ENCODE measurements around the gene CAMK2G. TPM values are rescaled to one million over a fixed set of nuclear protein-coding genes. Genes with fewer than 3 reads are reported as not detected.

The CAMK2G gene
- polyA plus RNA-seq (2012; rRNA removed) = 41.4 and 52.2 TPM in 2 replicates
- polyA plus RNA-seq (2012; cell fraction: cytosol; rRNA removed) = 29.0 and 35.7 TPM in 2 replicates
- 103 and 119 TPM in 2 replicates for polyA plus RNA-seq (2012; cell fraction: nucleus; rRNA removed)

DNA sequence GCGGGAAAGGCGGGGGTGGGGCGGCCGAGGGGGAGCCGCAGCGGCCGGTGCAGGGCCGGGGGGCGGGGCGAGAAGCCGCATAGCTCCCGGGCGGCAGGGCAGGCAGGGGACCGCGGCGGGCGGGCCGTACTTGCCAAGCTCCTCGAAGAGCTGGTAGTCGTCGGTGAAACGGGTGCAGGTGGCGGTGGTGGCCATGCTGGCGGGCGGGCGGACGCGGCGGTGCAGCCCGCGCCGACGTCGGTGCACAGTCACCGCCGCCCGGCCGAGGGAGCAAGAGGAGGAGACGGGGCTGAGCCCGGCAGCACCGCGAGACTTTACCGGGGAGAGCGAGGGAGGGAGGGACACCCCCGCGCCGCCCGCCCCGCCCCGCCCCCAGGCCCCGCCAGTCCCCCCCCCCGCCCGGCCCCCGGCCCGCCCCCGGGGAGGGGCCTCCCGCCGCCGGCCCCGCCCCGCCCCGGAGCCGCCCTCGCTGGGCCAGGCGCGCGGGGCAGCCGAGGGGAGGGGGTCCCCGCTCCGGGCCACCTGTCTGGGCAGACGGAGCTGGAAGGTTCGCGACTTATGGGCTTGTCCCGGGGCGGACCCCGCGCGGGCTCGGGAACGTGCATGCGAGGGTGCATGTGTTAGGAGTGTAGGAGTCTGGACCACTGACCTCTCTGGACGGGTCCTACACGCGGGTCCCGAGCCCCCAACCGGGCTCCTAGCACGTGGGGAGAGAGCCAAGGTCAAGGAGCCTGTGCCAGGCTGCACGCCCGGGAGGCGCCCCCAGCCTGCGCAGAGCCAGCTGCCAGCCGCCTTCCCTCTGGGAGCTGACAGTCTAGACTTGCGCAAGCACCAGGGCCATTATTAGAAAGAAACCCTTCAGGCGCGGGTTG lies at the start of gene CAMK2G:
TSS of gene CAMK2G (minus strand) at position 289 of the 872 bp plus-strand sequence. CDS start at position 195, 94 bp downstream.
- Histone ChIP-seq H3K4me2 (peak within 1 kb of the TSS; percentile 88), H3K4me1 (ENCODE audit: control insufficient read depth in 1 of 2, insufficient read depth in 2 of 2, low read depth in 1 of 2, low read length in 1 of 2) (peaks cover 15 to 26% of the 10 kb centered on the region in 2 experiments; a peak in 3 of 4 replicates), H3K9ac (peak within 1 kb of the TSS; percentile 25; the same call in 1 of the 2 replicates), H3K36me3 (replicated peaks in 1 of 2; ENCODE audit: control insufficient read depth in 1 of 2, insufficient read depth in 2 of 2, low read length in 1 of 2) (peaks cover 7 to 26% of the 10 kb centered on the region in 2 experiments), H3K27ac (ENCODE audit: low read depth in 2 of 2, low read length in 1 of 2) (peak within 1 kb of the TSS in 1 of 2 experiments; percentile 74; a peak in 1 of 4 replicates), H2AFZ (ENCODE audit: low read depth) (peak within 1 kb of the TSS; percentile 92; the same call in 1 of the 2 replicates), H3K27me3 (ENCODE audit: insufficient read depth) (no peaks in the 10 kb centered on the region), H3K79me2 (ENCODE audit: insufficient read depth) (peaks cover 34% of the 10 kb centered on the region), H4K20me1 (ENCODE audit: insufficient read depth) (peaks cover 33% of the 10 kb centered on the region), H3K9me2 (no peaks in the 10 kb centered on the region), H3K4me3 (ENCODE audit: low read depth in 2 of 2, low read length in 1 of 2) (peak within 1 kb of the TSS; percentile 64 to 66), H3K9me3 (no peaks in the 10 kb centered on the region), H3F3A (replicated peaks; ENCODE audit: insufficient read depth) (peaks cover 22% of the 10 kb centered on the region)
- POLR2A ChIA-PET = interaction anchor here (2.1 kb wide), 1 partner anchor 12 kb away, joined by 5 read pairs; no protein-coding TSS in a partner anchor
- TF ChIP-seq EP300 (IDR thresholded peaks at IDR 0.05; ENCODE audit: borderline replicate concordance in 1 of 2, low read depth in 1 of 2, low read length in 1 of 2) (peak in 1 of 2 experiments; percentile 36; a peak in 1 of 4 replicates), GATA2 (CRISPR knock-in tag; IDR thresholded peaks at IDR 0.05) (no peak), TAF1 (IDR thresholded peaks at IDR 0.05; ENCODE audit: borderline replicate concordance, low read depth, low read length) (0 out of 2 replicates have a peak, but pooled peaks have one; percentile 46), NFIC (IDR thresholded peaks at IDR 0.05; ENCODE audit: borderline replicate concordance) (no peak), POLR2AphosphoS5 (IDR thresholded peaks at IDR 0.05; ENCODE audit: low read depth, low read length) (no peak), MXI1 (IDR thresholded peaks at IDR 0.05; ENCODE audit: low read depth, low read length) (peak; percentile 53; the same call in 1 of the 2 replicates), EZH2phosphoT487 (IDR thresholded peaks at IDR 0.05; ENCODE audit: borderline replicate concordance, low read depth) (no peak), SIN3A (IDR thresholded peaks at IDR 0.05; ENCODE audit: borderline replicate concordance, low read depth, low read length) (peak; percentile 40; the same call in 1 of the 2 replicates), PBX3 (IDR thresholded peaks at IDR 0.05) (no peak), FOXJ3 (CRISPR knock-in tag; IDR thresholded peaks at IDR 0.05) (no peak), RFX5 (IDR thresholded peaks at IDR 0.05; ENCODE audit: low read length) (no peak), JUND (IDR thresholded peaks at IDR 0.05) (no peak), ZBTB33 (IDR thresholded peaks at IDR 0.05; ENCODE audit: borderline replicate concordance, low read depth) (peak; percentile 94), IRF3 (IDR thresholded peaks at IDR 0.05; ENCODE audit: low read depth, low read length) (no peak), FOXM1 (IDR thresholded peaks at IDR 0.05; ENCODE audit: low read depth) (no peak), TCF12 (IDR thresholded peaks at IDR 0.05) (no peak), USF2 (IDR thresholded peaks at IDR 0.05; ENCODE audit: borderline replicate concordance, low read depth, low read length) (no peak), CHD2 (IDR thresholded peaks at IDR 0.05; ENCODE audit: low read length, partially characterized antibody) (peak; percentile 98), TEAD4 (IDR thresholded peaks at IDR 0.05; ENCODE audit: borderline replicate concordance, insufficient read depth) (no peak), RAD21 (IDR thresholded peaks at IDR 0.05; ENCODE audit: low read length) (no peak)
- TF ChIP-seq, protein P1, sequence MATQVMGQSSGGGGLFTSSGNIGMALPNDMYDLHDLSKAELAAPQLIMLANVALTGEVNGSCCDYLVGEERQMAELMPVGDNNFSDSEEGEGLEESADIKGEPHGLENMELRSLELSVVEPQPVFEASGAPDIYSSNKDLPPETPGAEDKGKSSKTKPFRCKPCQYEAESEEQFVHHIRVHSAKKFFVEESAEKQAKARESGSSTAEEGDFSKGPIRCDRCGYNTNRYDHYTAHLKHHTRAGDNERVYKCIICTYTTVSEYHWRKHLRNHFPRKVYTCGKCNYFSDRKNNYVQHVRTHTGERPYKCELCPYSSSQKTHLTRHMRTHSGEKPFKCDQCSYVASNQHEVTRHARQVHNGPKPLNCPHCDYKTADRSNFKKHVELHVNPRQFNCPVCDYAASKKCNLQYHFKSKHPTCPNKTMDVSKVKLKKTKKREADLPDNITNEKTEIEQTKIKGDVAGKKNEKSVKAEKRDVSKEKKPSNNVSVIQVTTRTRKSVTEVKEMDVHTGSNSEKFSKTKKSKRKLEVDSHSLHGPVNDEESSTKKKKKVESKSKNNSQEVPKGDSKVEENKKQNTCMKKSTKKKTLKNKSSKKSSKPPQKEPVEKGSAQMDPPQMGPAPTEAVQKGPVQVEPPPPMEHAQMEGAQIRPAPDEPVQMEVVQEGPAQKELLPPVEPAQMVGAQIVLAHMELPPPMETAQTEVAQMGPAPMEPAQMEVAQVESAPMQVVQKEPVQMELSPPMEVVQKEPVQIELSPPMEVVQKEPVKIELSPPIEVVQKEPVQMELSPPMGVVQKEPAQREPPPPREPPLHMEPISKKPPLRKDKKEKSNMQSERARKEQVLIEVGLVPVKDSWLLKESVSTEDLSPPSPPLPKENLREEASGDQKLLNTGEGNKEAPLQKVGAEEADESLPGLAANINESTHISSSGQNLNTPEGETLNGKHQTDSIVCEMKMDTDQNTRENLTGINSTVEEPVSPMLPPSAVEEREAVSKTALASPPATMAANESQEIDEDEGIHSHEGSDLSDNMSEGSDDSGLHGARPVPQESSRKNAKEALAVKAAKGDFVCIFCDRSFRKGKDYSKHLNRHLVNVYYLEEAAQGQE (IDR thresholded peaks at IDR 0.05; ENCODE audit: low read depth, low read length) = no peak
- TF ChIP-seq, protein P2, sequence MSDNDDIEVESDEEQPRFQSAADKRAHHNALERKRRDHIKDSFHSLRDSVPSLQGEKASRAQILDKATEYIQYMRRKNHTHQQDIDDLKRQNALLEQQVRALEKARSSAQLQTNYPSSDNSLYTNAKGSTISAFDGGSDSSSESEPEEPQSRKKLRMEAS (IDR thresholded peaks at IDR 0.05; ENCODE audit: low read depth) = 0 out of 2 replicates have a peak, but pooled peaks have one; percentile 16
- 38% methylated on average over 5 of the region's 95 CpGs for WGBS (ENCODE audit: low lambda C conversion rate)
- CTCF ChIA-PET = interaction anchor here (0.6 to 37.3 kb wide), 8 partner anchors 9 to 1362 kb away, joined by 3 to 753 read pairs (median 4); no protein-coding TSS in a partner anchor
- peak; percentile 97 for DNase-seq
